Measurements from ENCODE around the gene DMGDH. TPM values are rescaled to one million over a fixed set of nuclear protein-coding genes. Genes with fewer than 3 reads are reported as not detected.

DMGDH gene
- total and polyA plus RNA-seq, 10 of the 15 experiments (the other 5 are each of a cell fraction or from before 2014, with no cell fraction given): 0.22 to 1.5 (median 0.44) TPM; not detected in 3

DNA sequence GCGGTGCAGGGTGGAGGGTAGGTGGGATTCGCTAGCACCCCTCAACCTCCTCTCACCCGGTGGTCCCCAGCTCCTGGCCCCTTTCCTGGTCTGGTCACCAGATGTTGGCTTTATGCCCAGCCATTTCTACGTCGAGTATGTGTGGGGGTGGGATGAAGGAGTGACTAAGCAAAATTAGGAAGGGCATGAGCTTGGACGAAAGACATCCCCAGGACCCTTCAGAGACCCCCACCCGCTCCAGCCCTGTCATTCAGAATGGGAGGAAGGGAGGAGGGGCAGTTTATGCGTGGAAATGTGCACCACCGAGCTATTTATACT, 835 bp upstream of the DMGDH start (continued):
- TF ChIP-seq, protein P1, sequence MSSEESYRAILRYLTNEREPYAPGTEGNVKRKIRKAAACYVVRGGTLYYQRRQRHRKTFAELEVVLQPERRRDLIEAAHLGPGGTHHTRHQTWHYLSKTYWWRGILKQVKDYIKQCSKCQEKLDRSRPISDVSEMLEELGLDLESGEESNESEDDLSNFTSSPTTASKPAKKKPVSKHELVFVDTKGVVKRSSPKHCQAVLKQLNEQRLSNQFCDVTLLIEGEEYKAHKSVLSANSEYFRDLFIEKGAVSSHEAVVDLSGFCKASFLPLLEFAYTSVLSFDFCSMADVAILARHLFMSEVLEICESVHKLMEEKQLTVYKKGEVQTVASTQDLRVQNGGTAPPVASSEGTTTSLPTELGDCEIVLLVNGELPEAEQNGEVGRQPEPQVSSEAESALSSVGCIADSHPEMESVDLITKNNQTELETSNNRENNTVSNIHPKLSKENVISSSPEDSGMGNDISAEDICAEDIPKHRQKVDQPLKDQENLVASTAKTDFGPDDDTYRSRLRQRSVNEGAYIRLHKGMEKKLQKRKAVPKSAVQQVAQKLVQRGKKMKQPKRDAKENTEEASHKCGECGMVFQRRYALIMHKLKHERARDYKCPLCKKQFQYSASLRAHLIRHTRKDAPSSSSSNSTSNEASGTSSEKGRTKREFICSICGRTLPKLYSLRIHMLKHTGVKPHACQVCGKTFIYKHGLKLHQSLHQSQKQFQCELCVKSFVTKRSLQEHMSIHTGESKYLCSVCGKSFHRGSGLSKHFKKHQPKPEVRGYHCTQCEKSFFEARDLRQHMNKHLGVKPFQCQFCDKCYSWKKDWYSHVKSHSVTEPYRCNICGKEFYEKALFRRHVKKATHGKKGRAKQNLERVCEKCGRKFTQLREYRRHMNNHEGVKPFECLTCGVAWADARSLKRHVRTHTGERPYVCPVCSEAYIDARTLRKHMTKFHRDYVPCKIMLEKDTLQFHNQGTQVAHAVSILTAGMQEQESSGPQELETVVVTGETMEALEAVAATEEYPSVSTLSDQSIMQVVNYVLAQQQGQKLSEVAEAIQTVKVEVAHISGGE (CRISPR knock-in tag; IDR thresholded peaks at IDR 0.05): no peak
- TF ChIP-seq SP1 (IDR thresholded peaks at IDR 0.05; ENCODE audit: low read depth, low read length) (no peak), GATAD2B (conservative IDR thresholded peaks at IDR 0.05; ENCODE audit: low read depth) (no peak), PAX5 (IDR thresholded peaks at IDR 0.05; ENCODE audit: borderline replicate concordance, low read depth, low read length) (no peak), ZNF207 (IDR thresholded peaks at IDR 0.05; ENCODE audit: borderline replicate concordance) (no peak), ZNF217 (IDR thresholded peaks at IDR 0.05) (no peak), FOS (IDR thresholded peaks at IDR 0.05; ENCODE audit: borderline replicate concordance, extremely low read depth, insufficient read length) (no peak)
- TF ChIP-seq, protein P2, sequence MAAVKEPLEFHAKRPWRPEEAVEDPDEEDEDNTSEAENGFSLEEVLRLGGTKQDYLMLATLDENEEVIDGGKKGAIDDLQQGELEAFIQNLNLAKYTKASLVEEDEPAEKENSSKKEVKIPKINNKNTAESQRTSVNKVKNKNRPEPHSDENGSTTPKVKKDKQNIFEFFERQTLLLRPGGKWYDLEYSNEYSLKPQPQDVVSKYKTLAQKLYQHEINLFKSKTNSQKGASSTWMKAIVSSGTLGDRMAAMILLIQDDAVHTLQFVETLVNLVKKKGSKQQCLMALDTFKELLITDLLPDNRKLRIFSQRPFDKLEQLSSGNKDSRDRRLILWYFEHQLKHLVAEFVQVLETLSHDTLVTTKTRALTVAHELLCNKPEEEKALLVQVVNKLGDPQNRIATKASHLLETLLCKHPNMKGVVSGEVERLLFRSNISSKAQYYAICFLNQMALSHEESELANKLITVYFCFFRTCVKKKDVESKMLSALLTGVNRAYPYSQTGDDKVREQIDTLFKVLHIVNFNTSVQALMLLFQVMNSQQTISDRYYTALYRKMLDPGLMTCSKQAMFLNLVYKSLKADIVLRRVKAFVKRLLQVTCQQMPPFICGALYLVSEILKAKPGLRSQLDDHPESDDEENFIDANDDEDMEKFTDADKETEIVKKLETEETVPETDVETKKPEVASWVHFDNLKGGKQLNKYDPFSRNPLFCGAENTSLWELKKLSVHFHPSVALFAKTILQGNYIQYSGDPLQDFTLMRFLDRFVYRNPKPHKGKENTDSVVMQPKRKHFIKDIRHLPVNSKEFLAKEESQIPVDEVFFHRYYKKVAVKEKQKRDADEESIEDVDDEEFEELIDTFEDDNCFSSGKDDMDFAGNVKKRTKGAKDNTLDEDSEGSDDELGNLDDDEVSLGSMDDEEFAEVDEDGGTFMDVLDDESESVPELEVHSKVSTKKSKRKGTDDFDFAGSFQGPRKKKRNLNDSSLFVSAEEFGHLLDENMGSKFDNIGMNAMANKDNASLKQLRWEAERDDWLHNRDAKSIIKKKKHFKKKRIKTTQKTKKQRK (IDR thresholded peaks at IDR 0.05; ENCODE audit: low read depth, low read length): no peak

All from GM12878 (cell line).